HG02798 (cell line): ENCODE measurements around the gene ABLIM3.

ENCODE experiments used
- ATAC-seq: cut with Tn5 transposase; IDR thresholded peaks from one replicate; pipeline ENCODE4 v1.9.1; 2021; ENCODE audit warnings: mild to moderate bottlenecking; ENCODE audit not compliant: unreplicated experiment, poor library complexity

The ABLIM3 gene

GRCh38 chr5:149273237-149273636 is 131.9 kb downstream of the ABLIM3 start:
- ATAC-seq: no peak

GRCh38 chr5:149273950-149274349 is 132.7 kb downstream of the ABLIM3 start:
- no peak for ATAC-seq

DNA sequence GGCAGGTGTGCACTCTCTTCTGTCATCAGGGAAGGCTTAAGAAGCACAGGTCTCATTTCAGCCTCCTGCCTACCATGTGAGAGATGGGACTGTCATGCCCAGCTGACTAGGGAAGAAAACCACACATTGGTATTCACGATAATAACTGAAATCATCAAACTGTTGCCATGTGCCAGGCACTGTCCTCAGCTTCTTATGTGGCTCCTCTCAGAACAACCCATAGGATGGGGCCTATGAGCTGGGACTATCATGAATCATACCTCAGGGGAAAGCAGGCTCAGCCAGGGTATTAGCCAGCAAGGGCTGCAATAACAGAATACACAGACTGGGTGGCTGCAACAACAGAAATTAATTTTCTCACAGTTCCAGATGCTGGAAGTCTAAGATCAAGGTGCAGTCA is 133.6 kb downstream of the ABLIM3 start:
- no peak for ATAC-seq

GRCh38 chr5:149277801-149278200 is 136.5 kb downstream of the ABLIM3 start:
- ATAC-seq: no peak

GRCh38 chr5:149278451-149279210 is 137.3 kb downstream of the ABLIM3 start:
- ATAC-seq: no peak

- ATAC-seq: no peak
Observed at GRCh38 chr5:149279661-149280060, 138.4 kb downstream of the ABLIM3 start.

DNA sequence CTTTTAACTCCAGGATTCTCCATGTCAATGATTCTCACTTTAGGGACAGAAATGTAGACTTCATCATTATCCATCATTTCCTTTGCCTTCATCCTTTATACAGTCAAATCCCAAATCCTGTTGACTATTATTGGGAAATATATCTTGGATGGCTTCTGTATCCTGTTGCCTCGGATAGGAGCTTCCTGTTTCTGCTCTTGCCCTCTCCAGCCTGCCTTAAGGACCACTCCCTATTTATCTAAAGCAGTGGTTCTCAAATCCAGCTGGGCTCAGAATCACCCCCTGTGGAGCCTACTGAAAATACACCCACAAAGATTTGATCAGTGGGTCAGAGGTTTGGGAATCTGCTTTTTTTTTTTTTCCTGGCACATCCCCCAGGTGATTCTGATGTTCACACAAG is 138.8 kb downstream of the ABLIM3 start:
- no peak for ATAC-seq

DNA sequence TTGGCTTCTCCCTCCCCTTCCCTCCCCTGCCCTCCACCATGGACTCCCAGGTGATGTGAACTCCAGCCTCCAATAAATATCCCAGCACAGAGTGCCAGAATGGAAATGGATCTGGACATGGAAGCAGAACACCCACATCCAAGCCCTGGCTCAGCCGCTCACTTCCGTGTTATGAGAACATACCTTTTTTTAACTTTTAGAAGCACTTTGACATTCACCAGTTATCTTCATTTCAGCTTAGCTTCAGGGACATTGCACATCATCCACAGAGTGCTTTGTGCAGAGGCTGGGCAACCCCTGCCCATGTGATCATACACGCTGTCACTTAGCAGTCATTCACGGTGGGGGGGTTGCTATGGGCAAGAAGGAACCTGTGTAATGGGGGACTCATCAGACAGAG is 139.5 kb downstream of the ABLIM3 start:
- no peak for ATAC-seq

DNA sequence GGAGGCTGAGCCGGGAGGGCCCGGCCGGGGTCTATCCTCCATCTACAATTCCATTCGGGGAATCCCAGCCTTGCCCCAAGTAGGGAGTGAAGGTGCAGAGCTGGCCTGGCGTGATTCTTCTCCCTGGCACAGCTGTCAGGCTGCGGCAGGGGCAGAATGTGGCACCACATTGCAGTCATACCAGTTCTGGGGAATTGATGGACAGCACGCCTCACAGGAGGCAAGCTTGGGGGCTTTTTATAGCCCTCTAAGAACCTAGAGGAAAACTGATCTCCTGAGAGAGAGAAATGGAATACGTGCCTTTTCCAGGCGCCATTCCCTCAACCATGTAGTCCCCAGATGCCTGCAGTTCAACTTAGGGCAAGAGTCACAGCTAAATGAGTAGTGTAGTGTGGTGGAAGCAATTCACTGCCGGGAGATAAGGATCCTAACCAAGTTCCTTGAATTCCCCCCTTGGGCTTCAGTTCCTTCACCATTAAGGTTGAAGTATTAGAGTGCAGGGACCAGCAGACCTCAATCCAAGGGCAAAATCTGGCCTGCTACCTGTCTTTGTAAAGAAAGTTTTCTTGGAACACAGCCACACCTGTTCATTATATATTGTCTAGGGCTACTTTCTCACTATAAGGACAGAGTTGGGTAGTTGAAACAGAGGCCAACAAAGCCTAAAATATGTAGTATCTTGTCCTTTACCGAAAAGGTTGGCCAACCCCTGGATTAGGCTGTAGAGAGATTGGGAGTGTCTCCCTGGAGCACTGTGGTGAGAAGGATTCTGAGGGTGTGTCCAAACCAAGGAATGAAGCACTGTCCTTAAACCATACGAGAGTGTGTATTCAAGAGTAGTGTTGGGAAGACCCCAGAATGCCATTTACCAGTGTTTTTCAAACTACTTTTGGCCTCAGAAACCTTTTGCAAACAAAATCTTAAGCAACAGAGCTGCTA is 141.0 kb downstream of the ABLIM3 start:
- ATAC-seq: no peak

DNA sequence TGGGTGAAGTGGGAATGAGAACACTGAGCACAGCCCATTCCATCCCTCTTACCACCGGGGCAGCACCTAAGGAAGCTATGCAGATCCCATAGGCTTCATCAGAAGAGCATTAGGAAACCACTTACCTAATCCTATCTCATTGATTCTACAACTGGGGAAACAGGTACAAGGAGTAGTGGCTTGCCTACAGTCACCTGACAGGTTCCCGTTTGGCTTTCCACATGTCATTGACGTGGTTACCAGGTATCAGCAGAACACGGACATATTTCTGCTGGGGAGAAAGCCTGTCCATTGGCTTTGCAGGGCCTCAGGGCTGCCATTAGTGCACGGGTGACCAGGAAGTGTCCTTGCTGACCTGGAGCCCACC is 141.7 kb downstream of the ABLIM3 start:
- ATAC-seq: no peak

GRCh38 chr5:149283626-149284480 is 142.6 kb downstream of the ABLIM3 start:
- no peak for ATAC-seq

GRCh38 chr5:149284501-149284900 is 143.2 kb downstream of the ABLIM3 start:
- ATAC-seq: no peak

GRCh38 chr5:149285153-149285552 is 143.9 kb downstream of the ABLIM3 start:
- no peak for ATAC-seq

DNA sequence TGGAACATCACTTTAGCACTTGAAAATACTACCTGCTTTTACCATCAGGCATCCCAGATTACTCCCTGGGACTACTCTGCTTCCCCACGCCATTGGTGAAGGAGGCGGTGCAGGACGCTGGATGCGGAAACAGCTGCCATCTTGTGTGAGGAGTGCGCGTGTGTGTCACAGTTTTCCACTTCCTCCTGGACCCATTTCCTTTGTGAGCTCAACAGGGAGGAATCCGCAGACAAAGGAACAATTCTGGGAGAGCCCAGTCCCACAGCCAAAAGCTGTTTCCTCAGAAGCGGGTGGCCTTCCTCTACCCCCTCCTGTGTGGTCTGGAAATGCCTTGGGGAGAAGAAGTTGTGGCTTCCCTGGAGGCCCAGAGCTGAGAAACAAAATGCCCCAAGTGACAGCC is 147.1 kb downstream of the ABLIM3 start:
- no peak for ATAC-seq

DNA sequence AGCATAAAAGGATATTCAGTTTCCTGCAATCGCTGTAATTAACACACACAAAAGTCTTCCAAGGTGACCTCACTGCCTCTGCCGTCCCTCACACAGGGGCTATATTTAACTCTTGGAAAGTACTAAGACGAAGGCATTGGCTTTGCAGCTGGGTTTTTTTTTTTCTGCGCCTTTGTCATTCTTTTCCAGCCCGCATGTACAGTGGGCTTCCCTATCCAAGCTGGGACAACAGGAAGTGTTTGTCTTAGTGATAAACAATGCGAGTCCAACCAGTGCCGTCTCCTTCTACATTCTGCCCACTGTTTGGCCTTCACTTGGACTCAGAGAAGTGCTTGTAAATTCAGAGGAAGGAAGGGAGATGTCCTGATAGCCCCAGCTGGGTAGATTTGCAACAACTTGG is 148.0 kb downstream of the ABLIM3 start:
- no peak for ATAC-seq

DNA sequence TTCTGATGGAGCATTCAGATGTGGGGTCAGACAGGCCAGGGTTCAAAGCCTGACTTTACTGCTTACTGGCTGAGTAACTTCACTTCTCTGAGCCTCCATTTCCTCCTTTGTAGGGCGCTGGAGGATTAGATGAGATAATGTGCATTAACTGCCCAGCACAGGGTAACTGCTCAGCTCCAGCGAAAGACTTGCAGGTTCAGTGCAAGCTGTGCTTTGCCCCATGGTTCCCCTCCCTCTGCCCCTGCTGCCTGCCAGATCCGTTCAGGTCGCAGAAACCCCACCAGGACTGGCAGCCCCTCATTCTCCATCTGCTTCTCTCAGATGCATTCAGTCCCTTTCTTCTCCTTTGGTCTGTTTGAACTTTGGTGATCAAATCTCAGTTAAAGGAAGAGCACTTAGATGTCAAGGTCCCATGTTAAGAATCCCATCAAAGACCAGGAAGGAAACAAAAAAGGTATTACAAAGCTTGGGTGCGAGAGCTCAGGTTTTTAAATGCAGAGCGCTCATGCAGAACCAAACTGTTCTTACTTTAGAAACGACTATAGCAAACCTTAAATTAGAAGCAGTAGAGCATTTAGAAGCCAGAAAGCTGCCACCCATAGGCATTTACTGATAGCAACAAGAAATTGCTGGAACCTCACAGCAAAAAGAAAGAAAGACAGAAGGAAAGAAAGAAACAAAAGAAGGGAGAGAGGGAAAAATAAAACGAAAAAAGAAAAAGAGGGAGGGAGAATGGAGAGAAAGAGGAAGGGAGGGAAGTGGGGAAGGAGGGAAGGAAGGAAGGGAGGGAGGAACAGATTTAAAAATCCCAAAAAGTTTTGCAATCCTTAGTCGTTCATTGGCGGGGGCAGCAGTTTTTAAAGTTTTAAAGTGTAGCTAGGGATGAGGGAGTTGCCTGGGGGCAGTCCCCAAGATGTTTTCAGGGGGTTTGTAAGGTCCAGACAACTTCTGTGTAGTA is 153.9 kb downstream of the ABLIM3 start:
- ATAC-seq: no peak

- ATAC-seq: no peak
Observed at GRCh38 chr5:149297340-149298025, 156.2 kb downstream of the ABLIM3 start.

- no peak for ATAC-seq
Observed at GRCh38 chr5:149298163-149298562, 156.9 kb downstream of the ABLIM3 start.

- no peak for ATAC-seq
Observed at GRCh38 chr5:149298842-149299404, 157.6 kb downstream of the ABLIM3 start.
